ENCODE results near the gene MXRA8. TPM values are rescaled to one million over a fixed set of nuclear protein-coding genes. Genes with fewer than 3 reads are reported as not detected.
A peak's percentile ranks its signal among the peaks of the same experiment; 100 is the strongest.

MXRA8 gene
- total and polyA plus RNA-seq, 9 of the 15 experiments (the other 6 are each of a cell fraction or from before 2014, with no cell fraction given): 0.66 to 11.3 (median 6.3) TPM

- peak within 1 kb of the TSS; percentile 98 for H3K4me2 ChIP-seq (ENCODE audit: insufficient read depth, low read length)
- peaks cover 19 to 46% of the 10 kb centered on the region in 2 experiments for H3K4me1 ChIP-seq (replicated peaks in 1 of 2; ENCODE audit: control insufficient read depth in 2 of 2, insufficient read depth in 2 of 2, low read length in 2 of 2)
- intact Hi-C loops (cut with micrococcal nuclease): loop anchor here (10.0 kb wide), 1 partner anchor 115 kb away; the partner anchor contains the start of gene ATAD3A
- H3K36me3 ChIP-seq (ENCODE audit: control insufficient read depth, insufficient read depth, low read length): peaks cover 76% of the 10 kb centered on the region
- FAIRE-seq (peak; percentile 85), DNase-seq (ENCODE audit: extremely low read depth in 1 of 4, low spot score in 3 of 4) (peak; percentile 96 to 100 (median 98)), ATAC-seq (peak; percentile 96)
- POLR2A ChIA-PET: interaction anchor here (0.6 to 5.2 kb wide), 18 partner anchors 8 to 440 kb away, joined by 3 to 58 read pairs (median 4); partner anchors contain the start of genes ANKRD65, AURKAIP1 and MRPL20
- peak within 1 kb of the TSS; percentile 92 for H2AFZ ChIP-seq (ENCODE audit: low read depth, low read length)
- in situ Hi-C loops (cut with MboI): no loop called here
- BruUV-seq (replicated peaks): no TSS peak
- peaks cover 8% of the 10 kb centered on the region for H3K9me1 ChIP-seq (ENCODE audit: control insufficient read depth, insufficient read depth, low read length)
- under 1% methylated on average over 82 of the region's 86 CpGs for WGBS (ENCODE audit: insufficient coverage, low coverage, missing lambda C conversion rate)
- peak within 1 kb of the TSS; percentile 98 for H3K27ac ChIP-seq (ENCODE audit: extremely low read depth, low read depth, low read length)
- H3K9ac ChIP-seq (ENCODE audit: insufficient read depth in 1 of 2, low read depth in 2 of 2, low read length in 2 of 2): peak within 1 kb of the TSS; percentile 96 to 100
- peaks cover 14% of the 10 kb centered on the region for H4K20me1 ChIP-seq (replicated peaks; ENCODE audit: control insufficient read depth, insufficient read depth, low read length)
- H3K4me3 ChIP-seq: peak within 1 kb of the TSS; percentile 100
- H3K79me2 ChIP-seq (ENCODE audit: control insufficient read depth, insufficient read depth, low read length): peaks cover 75% of the 10 kb centered on the region
- no peaks in the 10 kb centered on the region for H3K9me3 ChIP-seq (replicated peaks; ENCODE audit: control insufficient read depth, insufficient read depth, low read depth, low read length)
- H3K27me3 ChIP-seq (ENCODE audit: control insufficient read depth in 2 of 2, insufficient read depth in 2 of 2, low read length in 2 of 2): no peaks in the 10 kb centered on the region
- CTCF ChIA-PET (ENCODE audit: low intra/inter-chr PET ratio): interaction anchor here (0.5 to 1.4 kb wide), 2 partner anchors 34 to 41 kb away, joined by 3 read pairs; no protein-coding TSS in a partner anchor
- no peak for TF ChIP-seq SMAD1 (IDR thresholded peaks at IDR 0.05; ENCODE audit: low read depth, low read length, partially characterized antibody)
- no peak for TF ChIP-seq CREB3 (tag; conservative IDR thresholded peaks at IDR 0.05; ENCODE audit: low read depth)
- TF ChIP-seq ZNF143 (CRISPR knock-in tag; IDR thresholded peaks at IDR 0.05): peak; percentile 75
- peak; percentile 97 for TF ChIP-seq GMEB1 (CRISPR knock-in tag; IDR thresholded peaks at IDR 0.05)
- peak; percentile 98 for TF ChIP-seq PBX2 (CRISPR knock-in tag; IDR thresholded peaks at IDR 0.05; ENCODE audit: low read depth)
- peak; percentile 95 for TF ChIP-seq PBX2 (tag; conservative IDR thresholded peaks at IDR 0.05; ENCODE audit: low read depth)
- no peak for TF ChIP-seq RUNX1 (IDR thresholded peaks at IDR 0.05; ENCODE audit: low read depth)
- TF ChIP-seq NFIX (CRISPR knock-in tag; IDR thresholded peaks at IDR 0.05; ENCODE audit: low read depth): no peak
- TF ChIP-seq MNT (conservative IDR thresholded peaks at IDR 0.05): peak; percentile 91 to 97
- peak; percentile 61 for TF ChIP-seq TBP (optimal IDR thresholded peaks at IDR 0.05; ENCODE audit: low read depth, low read length)
- 0 out of 2 replicates have a peak, but pooled peaks have one; percentile 6 for TF ChIP-seq ZNF277 (CRISPR knock-in tag; IDR thresholded peaks at IDR 0.05; ENCODE audit: borderline replicate concordance)
- TF ChIP-seq POLR2G (IDR thresholded peaks at IDR 0.05; ENCODE audit: low read depth, low read length): peak; percentile 96
Measured at GRCh38 chr1:1399187-1399871, 41.0 kb upstream of the MXRA8 start, which contains the start of gene CCNL2. TSS of gene CCNL2 (minus strand) at chr1:1399335. CDS start at chr1:1399306, 29 bp downstream.
